ENCODE measurements around the gene MLPH.

The MLPH gene

DNA sequence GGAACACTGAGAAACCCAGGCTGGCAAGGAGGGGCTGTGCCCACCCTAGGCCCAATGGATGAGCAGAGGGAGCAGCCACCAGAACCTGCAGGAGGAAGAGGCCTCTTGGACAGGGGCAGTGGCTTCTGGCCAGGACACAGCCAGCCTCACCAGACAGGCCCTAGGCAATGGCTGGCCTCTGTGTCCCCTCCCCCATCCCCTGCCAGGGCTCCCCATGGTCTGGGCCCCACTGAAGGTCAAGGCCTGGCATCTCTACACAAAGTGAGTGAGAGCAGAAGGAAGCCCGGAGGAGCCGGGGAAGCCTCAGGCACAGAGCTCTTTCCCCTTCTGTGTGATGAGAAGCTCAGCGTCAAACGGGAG lies 85.7 kb downstream of the MLPH start:
- DNase-seq, result no peak

DNA sequence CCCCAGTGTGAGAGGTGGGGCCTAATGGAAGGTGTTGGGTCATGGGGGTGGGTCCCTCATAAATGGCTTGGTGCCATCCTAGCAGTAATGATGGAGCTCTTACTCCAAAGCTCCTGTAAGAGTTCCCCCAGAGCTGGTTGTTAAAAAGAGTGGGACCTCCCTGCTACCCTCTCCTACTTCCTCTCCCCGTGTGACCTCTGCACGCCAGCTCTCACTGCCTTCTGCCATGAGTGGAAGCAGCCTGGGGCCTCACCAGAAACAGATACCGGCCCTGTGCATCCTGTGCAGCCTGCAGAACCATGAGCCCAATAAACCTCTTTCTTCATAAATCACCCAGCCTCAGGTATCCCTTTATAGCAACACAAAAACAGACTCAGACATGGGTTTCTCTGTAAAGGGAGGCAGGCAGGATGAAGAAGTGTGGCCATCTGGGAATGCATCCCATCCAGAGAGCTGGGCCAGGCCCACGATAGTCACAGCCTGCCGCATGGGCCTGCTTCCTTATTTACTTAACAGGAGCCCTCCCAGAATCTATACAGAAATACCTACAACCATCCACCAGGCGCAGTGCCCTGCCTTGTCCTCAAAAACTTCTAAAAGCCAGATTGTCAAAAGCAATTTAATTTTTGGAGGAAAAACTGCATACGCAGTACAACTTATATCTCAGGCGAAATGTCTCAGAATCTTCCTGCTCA lies 86.8 kb downstream of the MLPH start:
- no peak for DNase-seq

DNA sequence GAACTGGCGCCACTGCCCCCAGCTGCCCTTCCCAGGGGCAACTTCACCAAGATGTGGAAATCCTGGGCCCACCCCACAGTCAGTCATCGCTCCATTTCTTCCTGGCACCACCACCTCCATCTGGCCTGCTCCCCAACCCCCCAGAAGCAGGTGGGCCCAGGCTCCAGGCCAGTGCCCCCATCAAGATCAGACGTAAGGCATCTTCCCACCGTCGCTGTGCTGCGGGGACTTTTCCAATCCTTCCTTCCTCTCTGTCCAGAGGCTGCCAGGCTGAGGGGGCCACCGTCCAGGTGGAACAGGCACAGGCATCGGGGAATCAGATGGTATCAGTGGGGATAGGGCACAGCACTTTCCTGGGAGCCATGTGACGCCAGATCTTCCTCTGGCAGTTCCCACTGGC lies 87.4 kb downstream of the MLPH start:
- DNase-seq, result no peak

DNA sequence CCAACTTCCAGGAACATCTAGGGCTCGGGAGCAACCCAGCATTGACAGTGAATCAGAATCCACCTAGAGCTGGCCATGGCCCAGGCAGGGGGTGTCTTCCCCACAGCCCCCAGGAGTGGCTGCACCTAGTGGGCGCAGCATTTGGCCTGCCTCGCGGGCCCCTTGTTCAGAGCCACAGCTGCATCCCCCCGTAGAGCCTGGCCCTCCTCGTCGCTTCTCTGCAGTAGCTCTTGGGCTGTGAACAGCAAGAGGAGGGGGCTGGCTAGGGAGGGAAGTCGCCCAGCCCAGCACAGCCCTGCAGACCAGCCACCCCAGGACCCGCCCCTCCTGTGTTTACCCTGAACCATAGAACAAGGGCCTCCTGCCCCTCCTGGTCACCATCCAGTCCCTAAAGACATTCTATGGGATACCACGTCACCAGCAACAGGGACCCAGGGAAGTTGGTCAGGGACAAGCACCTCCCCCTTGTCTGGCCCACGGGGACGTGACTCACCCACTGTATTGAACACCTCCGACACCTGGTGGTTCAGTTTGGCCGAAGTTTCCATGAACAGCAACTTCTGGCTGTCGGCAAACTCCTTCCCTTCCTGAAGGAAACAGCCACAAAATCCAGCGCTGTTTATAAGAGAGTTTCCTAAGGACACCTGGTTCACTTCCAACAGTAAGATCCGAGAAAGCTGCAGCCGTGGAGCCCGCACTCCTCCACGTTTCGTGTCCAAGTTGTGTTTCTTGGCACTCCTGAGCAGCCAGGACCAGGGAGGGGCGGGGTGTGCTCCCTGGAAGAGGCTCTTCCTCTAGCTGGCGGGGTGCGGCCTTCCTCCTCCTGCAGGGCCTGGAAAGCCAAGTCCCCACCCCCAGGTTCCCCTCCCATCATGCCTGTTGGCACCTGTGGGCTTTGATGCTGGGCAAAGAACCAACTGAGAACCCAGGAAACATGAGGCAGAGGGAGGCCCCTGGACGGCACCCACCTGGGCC lies 88.1 kb downstream of the MLPH start:
- DNase-seq, result no peak

GRCh38 chr2:237575869-237576862 lies 89.1 kb downstream of the MLPH start:
- DNase-seq, result no peak

DNA sequence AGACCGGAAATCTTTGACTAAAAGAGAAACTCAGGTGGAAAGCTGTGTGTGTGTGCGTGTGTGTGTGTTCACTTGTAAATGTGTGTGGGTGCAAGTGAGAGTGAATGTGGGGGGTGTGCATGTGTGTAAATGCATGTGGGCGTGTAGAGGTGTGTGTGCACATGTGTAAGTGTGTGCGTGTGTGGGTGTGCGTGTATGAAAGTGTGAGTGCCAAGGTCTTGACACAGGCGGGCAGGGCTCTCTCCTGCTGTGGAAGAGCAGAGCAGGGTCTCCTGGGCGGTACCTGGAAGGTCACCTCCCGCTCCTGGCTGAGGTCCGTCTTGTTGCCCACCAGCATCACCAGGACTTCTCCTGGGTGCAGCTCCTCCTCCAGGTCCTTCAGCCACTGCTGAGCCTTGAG lies 89.9 kb downstream of the MLPH start:
- DNase-seq, result no peak

GRCh38 chr2:237577458-237577857 lies 90.4 kb downstream of the MLPH start:
- no peak for DNase-seq

GRCh38 chr2:237577956-237578870 lies 91.2 kb downstream of the MLPH start:
- DNase-seq, result no peak

DNA sequence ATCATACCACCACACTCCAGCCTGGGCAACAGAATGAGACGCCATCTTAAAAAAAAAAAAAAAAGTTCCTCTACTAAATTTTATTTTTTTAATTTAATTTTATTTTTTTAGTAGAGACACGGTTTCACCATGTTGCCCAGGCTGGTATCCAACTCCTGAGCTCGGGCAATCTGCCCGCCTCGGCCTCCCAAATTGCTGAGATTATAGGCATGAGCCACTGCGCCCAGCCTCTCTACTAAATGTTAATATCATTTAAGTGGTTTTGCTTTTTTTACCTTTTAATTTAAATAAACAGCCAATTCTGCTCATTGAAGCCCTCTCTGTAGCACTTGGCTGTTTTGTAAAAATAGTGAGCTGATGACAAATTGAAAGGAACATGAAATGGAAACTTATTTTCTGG lies 94.3 kb downstream of the MLPH start:
- DNase-seq, result no peak

GRCh38 chr2:237581751-237582746 lies 95.0 kb downstream of the MLPH start:
- peak; percentile 50 for DNase-seq

DNA sequence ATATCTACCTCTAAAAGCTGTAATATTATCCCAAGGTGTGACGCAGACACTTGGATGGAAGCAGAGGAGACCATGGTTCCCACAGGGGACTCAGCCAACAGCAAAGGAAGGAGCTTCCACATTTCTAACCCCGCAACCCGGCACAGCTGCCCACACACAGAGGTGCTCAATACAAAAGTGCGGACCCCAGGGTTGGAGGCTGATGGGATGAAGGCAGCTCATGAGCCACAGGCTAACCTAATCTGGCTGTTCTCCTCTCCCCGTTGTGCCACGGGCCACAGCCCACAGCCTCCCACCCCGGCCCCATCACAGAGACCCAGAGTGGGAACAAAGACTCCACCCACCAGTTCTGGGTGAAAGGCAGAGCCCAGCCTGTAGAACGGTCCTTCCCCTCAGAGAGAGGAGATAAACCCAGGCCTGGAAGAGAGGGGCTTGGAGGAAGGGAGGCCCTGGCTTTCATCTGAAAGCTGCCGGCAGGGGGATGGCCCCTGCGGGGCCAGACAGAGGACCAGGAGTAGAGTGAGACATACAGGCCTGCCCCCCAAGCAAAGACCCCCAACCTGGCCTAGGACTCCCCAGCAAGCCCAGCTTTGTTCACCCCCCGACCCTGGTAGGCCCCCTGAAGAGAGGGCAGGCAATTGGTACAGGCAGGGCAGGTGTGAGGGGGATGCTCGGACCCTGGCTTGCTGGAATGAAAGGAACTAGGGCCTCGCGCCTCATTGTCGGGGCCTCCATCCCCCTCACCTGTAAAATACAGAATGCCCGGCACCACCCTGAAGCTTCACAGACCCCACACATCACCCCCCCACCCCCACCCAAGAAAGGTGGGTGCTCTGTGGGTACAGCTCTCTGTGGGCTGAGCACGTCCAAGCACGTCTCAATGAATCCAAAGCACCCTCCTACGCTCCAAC lies 96.6 kb downstream of the MLPH start:
- DNase-seq, result no peak

DNA sequence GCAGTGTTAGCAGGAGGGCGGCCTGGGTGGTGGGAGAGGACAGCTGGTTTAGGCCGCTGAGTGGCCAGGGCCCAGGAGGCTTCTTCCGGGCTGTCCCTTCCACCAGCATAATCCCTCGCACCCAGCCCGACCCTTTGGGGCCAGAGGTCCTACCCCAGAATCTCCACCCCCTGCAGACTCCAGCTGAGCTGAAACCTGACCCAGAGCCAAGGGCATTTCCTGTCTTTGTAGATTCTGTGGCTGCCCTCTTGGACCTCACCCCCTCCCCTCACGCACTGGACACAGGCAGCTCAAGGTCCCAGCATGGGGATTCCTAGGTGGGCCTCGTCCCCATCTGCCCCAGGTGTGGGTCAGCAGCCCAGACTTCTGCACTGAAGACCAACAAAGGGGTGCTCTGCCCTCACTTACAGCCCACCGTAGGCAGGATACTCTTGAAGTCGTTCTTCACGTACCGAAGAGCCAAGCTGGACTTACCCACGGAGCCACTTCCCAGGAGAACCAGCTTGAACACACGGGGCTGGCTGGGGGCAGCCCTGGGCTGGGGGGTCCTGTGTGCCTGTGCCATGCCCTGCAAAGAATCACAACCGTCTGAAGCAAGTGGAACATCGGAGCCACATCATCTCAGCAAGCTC lies 98.7 kb downstream of the MLPH start:
- no peak for DNase-seq

GRCh38 chr2:237588044-237588696 lies 101.1 kb downstream of the MLPH start:
- no peak for DNase-seq

GRCh38 chr2:237590272-237591140 lies 103.5 kb downstream of the MLPH start, which contains the start of gene RAB17:
RAB17 (minus strand) TSS chr2:237590734; CDS start chr2:237586154, 4,580 bp downstream.
- DNase-seq, result no peak

DNA sequence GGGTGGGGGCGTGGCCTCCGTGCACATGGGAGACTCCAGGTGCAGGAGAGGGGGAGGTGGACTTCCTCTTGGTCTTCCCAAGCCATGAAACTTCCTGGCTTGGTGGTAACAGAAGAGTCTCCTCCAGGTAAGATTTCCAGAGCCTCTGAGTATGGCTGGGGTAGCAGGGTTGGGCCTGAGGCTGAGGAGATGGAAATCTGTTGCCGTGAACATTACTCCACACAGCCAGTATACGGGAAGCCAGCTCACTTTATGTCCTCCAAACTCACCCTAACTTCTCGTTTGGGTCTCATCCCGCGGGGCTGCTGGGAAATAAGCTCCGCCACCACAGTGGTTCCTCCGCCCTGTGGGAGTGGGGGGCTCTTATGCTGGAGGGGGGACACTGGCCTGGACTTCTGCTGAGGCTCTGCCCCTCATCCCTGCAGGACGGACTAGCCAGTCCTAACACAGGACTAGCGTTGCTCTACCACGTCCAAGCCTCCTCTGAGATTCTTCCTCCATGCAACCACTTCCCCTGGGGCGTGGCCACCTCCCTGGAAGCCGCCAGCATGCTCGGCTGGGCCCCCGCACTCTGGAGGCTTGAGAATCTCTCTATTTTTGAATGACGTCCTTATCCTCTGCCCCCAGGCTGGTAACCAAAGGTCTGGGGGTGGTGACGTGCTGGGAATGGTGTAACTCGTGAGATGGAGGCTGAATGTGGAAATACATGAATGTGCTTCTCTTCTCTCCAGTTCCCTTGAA lies 104.3 kb downstream of the MLPH start:
- DNase-seq, result no peak

DNA sequence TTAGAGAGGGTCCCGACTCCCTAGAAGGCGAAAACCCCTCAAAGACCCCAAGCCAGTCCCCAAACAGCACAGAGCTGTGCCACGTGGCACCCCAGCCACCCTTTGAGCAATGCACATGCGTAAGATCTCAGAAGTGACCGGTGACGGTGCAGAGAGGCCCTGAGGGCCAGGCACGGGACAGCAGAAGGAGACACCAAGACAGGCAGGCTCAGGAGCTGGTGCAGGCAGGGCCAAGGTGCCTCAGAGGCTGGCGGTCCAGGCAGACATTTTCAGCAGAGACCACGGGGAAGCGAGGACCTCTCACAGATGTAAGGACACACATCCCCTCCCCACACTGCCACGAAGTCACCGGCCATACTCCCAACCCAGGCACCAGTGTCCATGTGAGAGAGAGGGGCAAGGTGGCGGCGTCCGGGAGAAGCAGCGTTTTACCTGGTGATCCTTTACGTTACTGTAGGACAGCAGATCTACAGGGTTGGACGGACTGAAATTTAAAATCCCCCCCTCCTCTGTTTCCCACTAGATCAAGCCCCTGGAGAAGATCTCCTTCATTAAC lies 105.5 kb downstream of the MLPH start:
- no peak for DNase-seq
